Thyroid gland (tissue), 4 donors: ENCODE data around the gene DHRS12. TPM values are rescaled to one million over a fixed set of nuclear protein-coding genes. Genes with fewer than 3 reads are reported as not detected.

Experiments
- DNase-seq, 2 donors: peaks; one replicate each; pipeline ENCODE4 v3.0.0-alpha.2; 2019
- H3K27ac ChIP-seq, 3 donors: fragments of 200-600 bp; sonication (generic); 1 replicate in 2 of 3; 2 replicates in 1 of 3; pipeline ENCODE4 v1.5.1; 2016 to 2019; ENCODE audit warnings: mild to moderate bottlenecking in 1 of 3, moderate library complexity in 1 of 3
- H3K27me3 ChIP-seq: fragments of 200-600 bp; sonication (generic); one replicate; pipeline ENCODE4 v1.5.1; 2019
- H3K36me3 ChIP-seq, 2 donors: fragments of 200-600 bp; sonication (generic); one replicate each; pipeline ENCODE4 v1.5.1; 2016 to 2019
- H3K4me1 ChIP-seq, 2 donors: fragments of 200-600 bp; sonication (generic); one replicate each; pipeline ENCODE4 v1.5.1; 2017 to 2019
- H3K4me3 ChIP-seq, 3 donors: fragments of 200-600 bp; sonication (generic); replicated peaks in 1 of 3; 1 replicate in 2 of 3; 2 replicates in 1 of 3; pipeline ENCODE4 v1.5.1; 2016; ENCODE audit warnings: mild to moderate bottlenecking in 1 of 3
- H3K9me3 ChIP-seq: fragments of 200-600 bp; sonication (generic); one replicate; pipeline ENCODE4 v1.5.1; 2017
- POLR2A ChIP-seq, 2 donors: fragments of 450-650 bp; IDR thresholded peaks; one replicate each; pipeline ENCODE4 v1.6.1; 2017; ENCODE audit warnings: antibody characterized with exemption in 2 of 2, mild to moderate bottlenecking in 2 of 2, moderate library complexity in 1 of 2
- whole genome bisulfite sequencing, 2 donors: methylation state at CpG; one replicate each; pipeline ENCODE4 v1.1.5; 2017; 5-methylcytosine and 5-hydroxymethylcytosine counted together
- intact Hi-C: fragments of 100-400 bp; cut with DNase I; formaldehyde crosslinking; loops from one replicate; pipeline ENCODE4 v1.15.1; 2023
- total RNA-seq, 4 donors: library from RNA; depleted of rRNA; stranded (reverse); fragments of >200 nt; gene quantifications; one replicate each; pipeline ENCODE4 v1.2.3, GENCODE V29; 2016
- TF ChIP-seq, protein P1 (sequence below), 6 experiments: fragments of 200-600 bp in 3 of 6; fragments of 450-650 bp in 3 of 6; sonication (generic) in 3 of 6; IDR thresholded peaks; one replicate each; pipeline ENCODE4 v1.5.1; 2016 to 2019; ENCODE audit warnings: antibody characterized with exemption in 6 of 6, mild to moderate bottlenecking in 2 of 6, inconsistent platforms in 1 of 6, moderate library complexity in 1 of 6

The DHRS12 gene
- total RNA-seq, 4 donors from 2014 or later: 23.1 to 34.2 (median 27.4) TPM

DNA sequence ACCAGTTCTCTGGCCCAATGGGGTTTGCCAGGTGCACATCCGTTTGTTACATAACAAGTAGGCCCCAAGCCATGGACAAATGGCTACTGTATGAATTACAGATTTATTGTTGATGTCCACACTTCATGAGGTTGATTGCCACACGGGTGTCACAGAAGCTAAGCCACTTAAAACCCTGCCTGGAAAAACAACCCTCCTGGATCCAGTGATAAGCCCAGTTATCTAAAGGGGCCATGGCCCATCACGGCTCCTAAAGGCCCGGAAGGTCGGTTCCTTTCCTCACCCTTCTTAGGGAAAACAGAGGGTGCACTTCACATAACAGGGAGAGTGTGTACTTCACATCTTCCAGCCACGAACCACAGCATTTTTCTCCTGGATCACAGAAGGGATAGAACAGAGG, 37.0 kb upstream of the DHRS12 start:
- Histone ChIP-seq H3K4me1 (peaks cover 0 to 4% of the 10 kb centered on the region in 2 donors), H3K4me3 (no peak overlapping the region), H3K27ac (no peak overlapping the region), H3K27me3 (no peaks in the 10 kb centered on the region), H3K9me3 (no peaks in the 10 kb centered on the region), H3K36me3 (no peaks in the 10 kb centered on the region)
- intact Hi-C loops: loop anchor here (10.0 kb wide), 1 partner anchor 164 kb away; no protein-coding TSS in a partner anchor
- 78 to 82% methylated on average over 6 of the region's 6 CpGs for WGBS, 2 donors
- DNase-seq: no peak
- TF ChIP-seq POLR2A (IDR thresholded peaks at IDR 0.05): no peak

DNA sequence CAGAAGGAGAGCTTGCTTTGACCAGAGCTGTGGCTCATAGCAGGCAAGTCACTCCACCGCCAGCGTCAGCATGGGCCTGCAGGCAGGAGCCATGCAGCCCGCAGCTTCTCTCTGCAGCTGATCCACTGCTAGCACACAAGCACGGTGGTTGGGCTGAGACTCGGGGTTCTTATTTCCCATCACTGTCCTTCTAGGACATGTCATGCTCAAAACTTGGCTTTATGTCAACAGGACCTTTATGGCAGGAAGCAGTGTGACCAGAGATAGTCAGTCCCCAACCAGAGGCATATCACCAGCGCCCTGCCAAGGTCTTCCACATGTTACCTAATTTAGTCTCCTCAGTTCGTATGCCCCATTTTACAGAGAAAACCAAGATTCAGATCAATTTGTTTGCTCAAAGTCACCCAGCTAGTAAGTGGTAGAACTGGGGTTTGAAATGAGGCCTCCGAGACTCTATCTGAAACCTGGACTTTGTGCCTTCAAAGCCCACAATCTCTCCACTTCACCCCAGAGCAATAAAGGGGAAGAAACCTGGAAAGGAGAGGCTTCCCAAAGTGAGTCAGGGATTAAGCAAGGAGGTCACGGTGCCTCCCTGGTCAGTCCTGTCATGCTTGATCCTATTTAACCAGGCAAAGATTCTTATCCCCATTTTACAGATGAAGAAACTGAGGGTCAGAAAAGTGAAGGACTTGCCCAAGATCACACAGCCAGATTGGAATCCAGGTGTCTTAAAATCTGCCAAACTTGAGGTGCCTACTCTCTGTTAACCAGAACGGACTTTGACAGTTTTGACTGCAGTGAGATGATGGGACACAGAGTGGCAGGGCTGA, 36.0 kb upstream of the DHRS12 start:
- no peak overlapping the region for H3K4me3 ChIP-seq
- no peaks in the 10 kb centered on the region for H3K9me3 ChIP-seq
- H3K4me1 ChIP-seq: peaks cover 0 to 1% of the 10 kb centered on the region in 2 donors
- no peak for DNase-seq
- 92 to 95% methylated on average over 5 to 10 of the region's 10 CpGs for WGBS, 2 donors
- H3K36me3 ChIP-seq: no peaks in the 10 kb centered on the region
- H3K27ac ChIP-seq: no peak overlapping the region
- intact Hi-C loops: loop anchor here (10.0 kb wide), 2 partner anchors 165 to 285 kb away; partner anchors contain the start of gene NEK5
- no peak for TF ChIP-seq POLR2A (IDR thresholded peaks at IDR 0.05)
- TF ChIP-seq, protein P1, sequence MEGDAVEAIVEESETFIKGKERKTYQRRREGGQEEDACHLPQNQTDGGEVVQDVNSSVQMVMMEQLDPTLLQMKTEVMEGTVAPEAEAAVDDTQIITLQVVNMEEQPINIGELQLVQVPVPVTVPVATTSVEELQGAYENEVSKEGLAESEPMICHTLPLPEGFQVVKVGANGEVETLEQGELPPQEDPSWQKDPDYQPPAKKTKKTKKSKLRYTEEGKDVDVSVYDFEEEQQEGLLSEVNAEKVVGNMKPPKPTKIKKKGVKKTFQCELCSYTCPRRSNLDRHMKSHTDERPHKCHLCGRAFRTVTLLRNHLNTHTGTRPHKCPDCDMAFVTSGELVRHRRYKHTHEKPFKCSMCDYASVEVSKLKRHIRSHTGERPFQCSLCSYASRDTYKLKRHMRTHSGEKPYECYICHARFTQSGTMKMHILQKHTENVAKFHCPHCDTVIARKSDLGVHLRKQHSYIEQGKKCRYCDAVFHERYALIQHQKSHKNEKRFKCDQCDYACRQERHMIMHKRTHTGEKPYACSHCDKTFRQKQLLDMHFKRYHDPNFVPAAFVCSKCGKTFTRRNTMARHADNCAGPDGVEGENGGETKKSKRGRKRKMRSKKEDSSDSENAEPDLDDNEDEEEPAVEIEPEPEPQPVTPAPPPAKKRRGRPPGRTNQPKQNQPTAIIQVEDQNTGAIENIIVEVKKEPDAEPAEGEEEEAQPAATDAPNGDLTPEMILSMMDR (IDR thresholded peaks at IDR 0.05): no peak
- H3K27me3 ChIP-seq: no peaks in the 10 kb centered on the region

DNA sequence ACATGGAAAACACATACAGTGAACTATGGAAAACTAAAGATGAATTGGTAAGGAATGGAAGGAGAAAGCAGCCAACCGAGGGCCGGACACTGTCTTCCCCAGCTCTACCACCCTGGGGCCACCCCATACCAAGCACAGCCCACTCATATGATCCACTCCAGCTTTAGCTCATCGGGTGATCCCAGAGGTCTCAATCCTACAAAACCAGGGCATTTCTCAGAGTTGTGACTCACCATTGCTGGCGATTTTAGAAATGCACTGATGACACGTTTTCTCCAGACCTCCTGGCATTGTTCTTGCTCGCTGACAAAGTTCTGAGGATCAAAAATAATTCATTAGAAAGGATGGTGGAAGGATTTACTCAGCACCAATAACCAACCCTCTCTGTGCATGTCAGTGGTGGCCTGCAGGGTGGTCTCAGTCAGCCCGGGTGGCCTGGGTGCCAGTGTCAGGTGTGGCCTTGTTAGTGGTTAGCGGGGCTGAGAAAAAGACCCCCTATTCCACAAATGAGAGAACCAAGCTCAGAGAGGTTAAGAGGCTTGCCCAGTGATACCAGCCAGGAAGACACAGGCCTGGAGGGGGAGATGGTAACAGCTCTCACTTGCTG, 34.4 kb upstream of the DHRS12 start:
- TF ChIP-seq POLR2A (IDR thresholded peaks at IDR 0.05): no peak
- TF ChIP-seq, protein P1 (IDR thresholded peaks at IDR 0.05): no peak
- DNase-seq: no peak
- 86 to 91% methylated on average over 8 of the region's 8 CpGs for WGBS, 2 donors
- intact Hi-C loops: loop anchor here (10.0 kb wide), 1 partner anchor 286 kb away; the partner anchor contains the start of gene NEK5
- H3K36me3 ChIP-seq: no peaks in the 10 kb centered on the region
- H3K27me3 ChIP-seq: no peaks in the 10 kb centered on the region
- no peaks in the 10 kb centered on the region for H3K4me1 ChIP-seq
- no peaks in the 10 kb centered on the region for H3K9me3 ChIP-seq
- H3K27ac ChIP-seq: no peak overlapping the region
- H3K4me3 ChIP-seq: no peak overlapping the region

DNA sequence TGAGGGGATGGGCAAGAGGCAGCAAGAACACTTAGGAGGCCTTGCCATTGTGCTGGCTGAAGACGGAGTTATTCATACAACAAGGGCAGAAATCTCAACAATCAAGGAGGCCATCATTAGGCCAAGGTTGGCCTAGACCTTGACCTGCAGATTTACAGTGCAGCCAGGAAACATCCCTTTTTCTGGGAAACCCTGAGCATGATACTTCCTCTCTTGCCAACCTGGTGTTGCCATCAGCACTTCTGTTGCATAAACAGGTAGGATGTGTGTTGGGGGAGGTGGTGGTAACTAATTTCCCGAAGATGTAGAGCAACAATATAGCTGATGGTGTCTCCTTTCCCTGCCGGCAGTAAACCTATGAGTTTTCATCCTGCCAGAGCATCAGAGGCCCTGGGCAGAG, 33.1 kb upstream of the DHRS12 start:
- H3K9me3 ChIP-seq: no peaks in the 10 kb centered on the region
- no peaks in the 10 kb centered on the region for H3K27me3 ChIP-seq
- no peak for DNase-seq
- TF ChIP-seq, protein P1 (IDR thresholded peaks at IDR 0.05): no peak
- 90 to 94% methylated on average over 3 of the region's 3 CpGs for WGBS, 2 donors
- H3K4me1 ChIP-seq: no peaks in the 10 kb centered on the region
- H3K36me3 ChIP-seq: no peaks in the 10 kb centered on the region
- H3K27ac ChIP-seq: no peak overlapping the region
- intact Hi-C loops: loop anchor here (10.0 kb wide), 1 partner anchor 288 kb away; the partner anchor contains the start of gene NEK5
- H3K4me3 ChIP-seq: no peak overlapping the region

DNA sequence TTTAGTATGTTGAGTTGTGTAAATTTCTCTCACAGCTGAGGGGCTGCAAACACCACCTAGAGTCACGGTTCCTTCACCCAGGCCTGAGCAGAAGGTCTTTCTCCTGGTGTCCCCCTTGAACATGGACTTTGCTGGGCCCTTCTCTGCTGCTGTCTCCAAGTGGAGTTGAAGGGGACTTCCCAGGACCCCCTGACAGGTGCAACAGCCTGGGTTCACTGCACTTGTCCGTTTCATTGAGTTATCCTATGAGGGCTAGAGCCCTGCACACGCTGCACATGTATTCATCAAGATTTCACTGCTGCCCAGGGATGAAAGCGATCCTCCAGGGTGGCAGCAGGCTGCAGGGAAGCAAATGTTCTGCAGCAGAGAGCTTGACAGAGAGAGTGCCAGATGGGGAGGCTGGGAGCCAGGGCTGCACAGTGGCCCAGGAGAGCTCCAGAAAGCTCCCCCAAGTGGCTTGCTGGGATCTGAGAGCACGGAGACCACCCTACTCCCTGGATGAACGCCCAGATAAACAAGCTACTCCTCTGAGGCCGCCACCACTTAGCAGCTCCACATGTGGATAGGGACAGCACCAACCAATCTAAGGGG, 30.7 kb upstream of the DHRS12 start:
- intact Hi-C loops: loop anchor here (10.0 kb wide), 1 partner anchor 290 kb away; the partner anchor contains the start of gene NEK5
- H3K36me3 ChIP-seq: no peaks in the 10 kb centered on the region
- DNase-seq: no peak
- H3K4me3 ChIP-seq: no peak overlapping the region
- H3K27me3 ChIP-seq: no peaks in the 10 kb centered on the region
- H3K9me3 ChIP-seq: no peaks in the 10 kb centered on the region
- no peaks in the 10 kb centered on the region for H3K4me1 ChIP-seq
- WGBS, 2 donors: 62 to 63% methylated on average over 7 of the region's 7 CpGs
- TF ChIP-seq, protein P1 (IDR thresholded peaks at IDR 0.05): no peak
- TF ChIP-seq POLR2A (IDR thresholded peaks at IDR 0.05): no peak
- no peak overlapping the region for H3K27ac ChIP-seq
